Mucosa of descending colon (tissue), 3 donors: ENCODE results near the gene DCAF5. TPM values are rescaled to one million over a fixed set of nuclear protein-coding genes. Genes with fewer than 3 reads are reported as not detected.
"Not testable (repeated sequence)": the region's sequence is repeated elsewhere in the genome, so short reads cannot be mapped to it uniquely, and the experiment has no call there.

Source experiments
- ATAC-seq: fragments of 200-7000 bp; cut with Tn5 transposase; one replicate; pipeline ENCODE4 v1.9.1; 2020; ENCODE audit warnings: mild to moderate bottlenecking, moderate library complexity
- DNase-seq, 3 donors: peaks; one replicate each; pipeline ENCODE4 v3.0.0-alpha.2; 2020
- H3K36me3 ChIP-seq: fragments of 200-600 bp; one replicate; pipeline ENCODE4 v1.8.0; 2021; ENCODE audit warnings: low read depth, mild to moderate bottlenecking
- H3K4me1 ChIP-seq: fragments of 200-600 bp; one replicate; pipeline ENCODE4 v1.8.0; 2021; ENCODE audit warnings: low read depth, mild to moderate bottlenecking
- H3K4me3 ChIP-seq: fragments of 200-600 bp; one replicate; pipeline ENCODE4 v1.8.0; 2021; ENCODE audit warnings: mild to moderate bottlenecking
- H3K9me3 ChIP-seq: fragments of 200-600 bp; one replicate; pipeline ENCODE4 v1.8.0; 2021; ENCODE audit warnings: mild to moderate bottlenecking
- intact Hi-C, 2 donors: fragments of 100-400 bp; cut with DNase I in 1 of 2; cut with micrococcal nuclease in 1 of 2; formaldehyde crosslinking; loops; one replicate each; pipeline versions ENCODE4 v1.11.0 to v1.11.1; 2022; cut with DNase I, micrococcal nuclease
- total RNA-seq, 3 donors: library from RNA; stranded (reverse); fragmentation: NEBNext Ultra II Directional in 2 of 3; extraction: Animal tissue kit (Norgen Biotek cat#: 25700) in 2 of 3; gene quantifications; one replicate each; pipeline versions ENCODE4 v1.2.1 to v1.2.4, GENCODE V29; 2021 to 2023
- TF ChIP-seq, protein P1 (sequence below): fragments of 200-600 bp; IDR thresholded peaks from one replicate; pipeline ENCODE4 v1.8.0; 2022; ENCODE audit warnings: antibody characterized with exemption, mild to moderate bottlenecking
- donor health status: DM: no; HTN: no; CAD: no; lungs with moderate emphysema.
- donor health status: DM: no; HTN: no; CAD: no.
- donor health status: DM: no; HTN: yes; CAD: no.

The DCAF5 gene
- total RNA-seq, 3 donors from 2014 or later, result 36.4 to 71.4 (median 46.9) TPM

DNA sequence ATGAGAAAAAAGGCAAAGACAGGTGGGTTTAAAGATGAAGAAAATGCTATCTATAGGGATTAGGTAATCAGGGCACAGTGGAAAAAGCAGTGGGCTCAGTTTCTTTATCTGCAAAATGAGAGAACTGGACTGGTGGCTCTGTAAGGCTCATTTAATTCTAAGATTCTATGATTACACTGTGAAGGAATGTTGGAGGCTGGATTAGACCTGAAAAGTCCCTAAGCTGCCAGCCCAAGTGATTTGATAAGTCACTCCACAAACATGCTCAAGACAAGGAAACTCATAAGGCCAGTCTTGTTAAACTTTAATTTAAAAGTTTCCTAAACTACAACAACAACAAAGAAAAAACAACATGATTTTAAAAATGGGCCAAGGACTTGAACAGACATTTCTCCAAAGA is 75.1 kb downstream of the DCAF5 start:
- ATAC-seq, result peak; percentile 34
- no peaks in the 10 kb centered on the region for H3K36me3 ChIP-seq
- H3K4me3 ChIP-seq, result no peak overlapping the region
- no peaks in the 10 kb centered on the region for H3K4me1 ChIP-seq
- H3K9me3 ChIP-seq, result no peaks in the 10 kb centered on the region
- TF ChIP-seq, protein P1, sequence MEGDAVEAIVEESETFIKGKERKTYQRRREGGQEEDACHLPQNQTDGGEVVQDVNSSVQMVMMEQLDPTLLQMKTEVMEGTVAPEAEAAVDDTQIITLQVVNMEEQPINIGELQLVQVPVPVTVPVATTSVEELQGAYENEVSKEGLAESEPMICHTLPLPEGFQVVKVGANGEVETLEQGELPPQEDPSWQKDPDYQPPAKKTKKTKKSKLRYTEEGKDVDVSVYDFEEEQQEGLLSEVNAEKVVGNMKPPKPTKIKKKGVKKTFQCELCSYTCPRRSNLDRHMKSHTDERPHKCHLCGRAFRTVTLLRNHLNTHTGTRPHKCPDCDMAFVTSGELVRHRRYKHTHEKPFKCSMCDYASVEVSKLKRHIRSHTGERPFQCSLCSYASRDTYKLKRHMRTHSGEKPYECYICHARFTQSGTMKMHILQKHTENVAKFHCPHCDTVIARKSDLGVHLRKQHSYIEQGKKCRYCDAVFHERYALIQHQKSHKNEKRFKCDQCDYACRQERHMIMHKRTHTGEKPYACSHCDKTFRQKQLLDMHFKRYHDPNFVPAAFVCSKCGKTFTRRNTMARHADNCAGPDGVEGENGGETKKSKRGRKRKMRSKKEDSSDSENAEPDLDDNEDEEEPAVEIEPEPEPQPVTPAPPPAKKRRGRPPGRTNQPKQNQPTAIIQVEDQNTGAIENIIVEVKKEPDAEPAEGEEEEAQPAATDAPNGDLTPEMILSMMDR, result no peak
- intact Hi-C loops, result no loop called here
- DNase-seq, result no peak

DNA sequence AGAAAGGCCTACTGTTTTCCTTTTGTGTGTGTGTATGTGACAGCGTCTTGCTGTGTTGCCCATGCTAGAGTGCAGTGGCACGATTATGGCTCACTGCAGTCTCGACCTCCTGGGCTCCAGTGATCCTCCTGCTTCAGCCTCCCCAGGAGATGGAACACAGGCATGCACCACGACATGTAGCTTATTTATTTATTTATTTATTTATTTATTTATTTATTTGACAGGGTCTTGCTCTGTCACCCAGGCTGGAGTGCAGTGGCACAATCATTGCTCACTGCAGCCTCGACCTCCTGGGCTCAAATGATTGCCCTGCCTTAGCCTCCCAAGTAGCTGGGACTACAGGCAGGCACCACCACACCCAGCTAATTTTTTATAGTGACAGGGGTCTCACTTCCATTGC is 75.7 kb downstream of the DCAF5 start:
- H3K4me3 ChIP-seq, H3K4me1 ChIP-seq, ATAC-seq, intact Hi-C loops, H3K9me3 ChIP-seq, H3K36me3 ChIP-seq, DNase-seq: not testable (repeated sequence)

DNA sequence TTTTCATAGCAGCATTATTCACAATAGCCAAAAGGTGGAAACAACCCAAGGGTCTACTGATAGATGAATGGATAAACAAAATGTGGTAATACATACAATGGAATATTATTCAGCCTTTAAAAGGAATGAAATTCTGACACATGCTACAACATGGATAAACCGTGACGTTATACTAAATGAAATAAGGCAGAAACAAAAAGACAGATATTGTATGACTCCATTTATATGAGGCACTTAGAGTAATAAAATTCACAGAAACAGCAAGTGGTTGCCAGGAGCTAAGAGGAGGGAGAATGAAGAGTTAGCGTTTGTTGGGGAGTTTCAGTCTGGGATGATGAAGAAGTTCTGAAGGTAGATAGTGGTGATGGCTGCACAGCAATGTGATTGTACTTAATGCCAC is 76.6 kb downstream of the DCAF5 start:
- Histone ChIP-seq H3K4me3 (no peak overlapping the region), H3K9me3 (no peaks in the 10 kb centered on the region)
- no peak for ATAC-seq

DNA sequence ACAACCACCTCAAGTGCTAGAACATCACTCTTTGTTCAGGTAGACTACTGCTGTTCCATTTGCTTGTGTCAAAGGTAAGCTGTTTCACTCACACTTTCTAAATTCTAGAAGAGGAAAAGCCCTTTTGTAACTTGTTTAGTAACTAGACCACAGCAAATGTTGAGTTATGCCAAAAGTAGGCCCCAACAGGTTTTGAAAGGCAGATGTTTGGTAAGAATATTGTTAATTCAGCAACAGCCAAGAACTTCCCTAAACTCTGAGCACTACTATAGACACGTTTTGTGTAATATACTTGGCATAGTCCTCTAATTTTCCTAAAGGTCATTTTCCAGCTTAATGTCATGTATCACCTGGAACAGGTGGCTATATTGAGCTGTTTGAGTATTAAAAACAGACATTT is 79.0 kb downstream of the DCAF5 start:
- TF ChIP-seq, protein P1, result no peak
- no peak for DNase-seq
- Histone ChIP-seq H3K4me3 (no peak overlapping the region), H3K4me1 (no peaks in the 10 kb centered on the region), H3K36me3 (no peaks in the 10 kb centered on the region), H3K9me3 (no peaks in the 10 kb centered on the region)
- ATAC-seq, result no peak
- intact Hi-C loops, result no loop called here

More for the DNA sequence above, 76.6 kb downstream of the DCAF5 start:
- Histone ChIP-seq H3K4me1 (no peaks in the 10 kb centered on the region), H3K36me3 (no peaks in the 10 kb centered on the region)
- no peak for DNase-seq
- TF ChIP-seq, protein P1, result no peak
- intact Hi-C loops, result no loop called here

DNA sequence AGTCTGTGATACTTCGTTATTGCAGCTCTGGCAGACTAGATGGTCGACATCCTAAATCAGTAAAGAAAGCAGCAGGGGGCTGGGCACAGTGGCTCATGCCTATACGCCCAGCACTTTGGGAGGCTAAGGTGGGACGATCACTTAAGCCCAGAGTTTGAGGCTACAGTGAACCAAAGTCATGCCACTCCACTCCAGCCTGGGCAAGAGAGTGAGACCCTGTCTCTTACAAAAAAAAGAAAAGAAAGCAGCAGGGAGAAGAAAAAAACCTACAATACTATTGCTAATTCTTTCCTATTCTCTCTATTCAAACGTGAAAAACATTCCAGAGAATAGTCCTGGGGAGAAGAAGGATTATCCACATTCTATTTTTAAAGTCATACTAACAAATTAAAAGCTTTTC is 79.5 kb downstream of the DCAF5 start:
- no peaks in the 10 kb centered on the region for H3K4me1 ChIP-seq
- DNase-seq, result no peak
- ATAC-seq, result no peak
- intact Hi-C loops, result no loop called here
- H3K9me3 ChIP-seq, result no peaks in the 10 kb centered on the region
- TF ChIP-seq, protein P1, result no peak
- H3K4me3 ChIP-seq, result no peak overlapping the region
- no peaks in the 10 kb centered on the region for H3K36me3 ChIP-seq

DNA sequence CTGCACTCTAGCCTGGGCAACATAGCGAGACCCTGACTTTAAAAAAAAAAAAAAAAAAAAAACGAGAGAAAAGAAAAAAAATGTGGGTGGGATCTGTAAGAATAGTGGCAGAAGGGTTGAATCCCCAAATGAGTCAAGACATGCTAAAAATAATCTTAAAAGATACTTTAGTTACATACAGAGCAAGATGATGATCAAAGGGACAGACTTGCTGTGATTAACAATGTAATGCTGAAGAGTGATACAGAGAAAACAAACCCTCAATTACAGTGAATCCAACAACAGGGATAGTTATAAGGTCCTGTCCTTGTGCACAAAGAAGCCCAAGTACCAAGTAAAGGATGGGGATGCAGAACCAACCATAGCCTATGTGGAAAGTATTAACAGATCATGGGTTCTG is 80.3 kb downstream of the DCAF5 start:
- Histone ChIP-seq H3K4me3 (no peak overlapping the region), H3K36me3 (no peaks in the 10 kb centered on the region), H3K9me3 (no peaks in the 10 kb centered on the region), H3K4me1 (no peaks in the 10 kb centered on the region)
- TF ChIP-seq, protein P1, result no peak
- DNase-seq, result no peak
- no peak for ATAC-seq
- intact Hi-C loops, result no loop called here
